Vagina (tissue), 2 donors: ENCODE data around the gene SKIC3.

Experiments
- CTCF ChIP-seq, 3 experiments: fragments of 450-650 bp in 2 of 3; fragments of 200-600 bp in 1 of 3; sonication (generic) in 1 of 3; IDR thresholded peaks; one replicate each; pipeline ENCODE4 v1.5.1; 2017 to 2019; ENCODE audit warnings: antibody characterized with exemption in 3 of 3, mild to moderate bottlenecking in 2 of 3, moderate library complexity in 2 of 3
- POLR2A ChIP-seq, 2 donors: fragments of 450-650 bp; IDR thresholded peaks; one replicate each; pipeline ENCODE4 v1.6.1; 2017; ENCODE audit warnings: antibody characterized with exemption in 2 of 2, mild to moderate bottlenecking in 2 of 2, moderate library complexity in 2 of 2
- POLR2AphosphoS5 ChIP-seq, 2 donors: sonication (generic); formaldehyde crosslinking; IDR thresholded peaks; one replicate each; pipeline ENCODE4 v1.9.0; 2017; ENCODE audit warnings: antibody characterized with exemption in 2 of 2, mild to moderate bottlenecking in 2 of 2, low read depth in 1 of 2; ENCODE audit not compliant: insufficient read depth in 1 of 2

- no peak for TF ChIP-seq POLR2AphosphoS5 (IDR thresholded peaks at IDR 0.05; ENCODE audit: insufficient read depth in 1 of 2, low read depth in 1 of 2)
- no peak for TF ChIP-seq CTCF (IDR thresholded peaks at IDR 0.05)
- no peak for TF ChIP-seq POLR2A (IDR thresholded peaks at IDR 0.05)
Measured at GRCh38 chr5:95537501-95537900, 17.3 kb downstream of the SKIC3 start.
